Uterus (tissue), 4 donors: ENCODE results near the gene ADAP1. TPM values are rescaled to one million over a fixed set of nuclear protein-coding genes. Genes with fewer than 3 reads are reported as not detected.

Experiments
- DNase-seq, 2 donors: peaks; one replicate each; pipeline ENCODE4 v3.0.0-alpha.2; 2019 to 2020
- H3K27ac ChIP-seq, 2 donors: fragments of 200-600 bp; sonication (generic); 1 replicate in 1 of 2; 2 replicates in 1 of 2; pipeline ENCODE4 v1.5.1; 2016 to 2018
- H3K27me3 ChIP-seq, 2 donors: fragments of 200-600 bp; sonication (generic); one replicate each; pipeline ENCODE4 v1.5.1; 2018 to 2019; ENCODE audit warnings: control low read depth in 1 of 2
- H3K36me3 ChIP-seq, 2 donors: fragments of 200-600 bp; sonication (generic); one replicate each; pipeline ENCODE4 v1.5.1; 2019; ENCODE audit warnings: control low read depth in 1 of 2
- H3K4me1 ChIP-seq, 2 donors: fragments of 200-600 bp; sonication (generic); one replicate each; pipeline ENCODE4 v1.5.1; 2018 to 2019; ENCODE audit warnings: control low read depth in 1 of 2
- H3K4me3 ChIP-seq, 2 donors: fragments of 200-600 bp; sonication (generic); 1 replicate in 1 of 2; 2 replicates in 1 of 2; pipeline ENCODE4 v1.5.1; 2018 to 2019; ENCODE audit warnings: mild to moderate bottlenecking in 1 of 2
- H3K9me3 ChIP-seq, 2 donors: fragments of 200-600 bp; sonication (generic); one replicate each; pipeline ENCODE4 v1.5.1; 2019; ENCODE audit warnings: control low read depth in 1 of 2
- POLR2A ChIP-seq, 2 donors: fragments of 450-650 bp; IDR thresholded peaks; one replicate each; pipeline ENCODE4 v1.6.1; 2016; ENCODE audit warnings: antibody characterized with exemption in 2 of 2, mild to moderate bottlenecking in 1 of 2, moderate library complexity in 1 of 2
- intact Hi-C: fragments of 100-400 bp; cut with DNase I; formaldehyde crosslinking; loops from one replicate; pipeline ENCODE4 v1.15.1; 2023; ENCODE audit warnings: low total_unique reads
- total RNA-seq, 4 donors: library from RNA; depleted of rRNA in 3 of 4; stranded (reverse); fragments of >200 nt in 3 of 4; gene quantifications; one replicate each; pipeline versions ENCODE4 v1.1.0 to v1.2.4, GENCODE V29; 2014 to 2023
- TF ChIP-seq, protein P1 (sequence below), 4 experiments: fragments of 200-600 bp in 2 of 4; fragments of 450-650 bp in 2 of 4; sonication (generic) in 2 of 4; IDR thresholded peaks; one replicate each; pipeline ENCODE4 v1.5.1; 2016 to 2019; ENCODE audit warnings: antibody characterized with exemption in 4 of 4, mild to moderate bottlenecking in 2 of 4, moderate library complexity in 1 of 4
- donor health status: DM: yes; HTN: yes; CAD: no.

ADAP1 gene
- total RNA-seq, 4 donors from 2014 or later, result 3.2 to 17.4 (median 10.9) TPM

DNA sequence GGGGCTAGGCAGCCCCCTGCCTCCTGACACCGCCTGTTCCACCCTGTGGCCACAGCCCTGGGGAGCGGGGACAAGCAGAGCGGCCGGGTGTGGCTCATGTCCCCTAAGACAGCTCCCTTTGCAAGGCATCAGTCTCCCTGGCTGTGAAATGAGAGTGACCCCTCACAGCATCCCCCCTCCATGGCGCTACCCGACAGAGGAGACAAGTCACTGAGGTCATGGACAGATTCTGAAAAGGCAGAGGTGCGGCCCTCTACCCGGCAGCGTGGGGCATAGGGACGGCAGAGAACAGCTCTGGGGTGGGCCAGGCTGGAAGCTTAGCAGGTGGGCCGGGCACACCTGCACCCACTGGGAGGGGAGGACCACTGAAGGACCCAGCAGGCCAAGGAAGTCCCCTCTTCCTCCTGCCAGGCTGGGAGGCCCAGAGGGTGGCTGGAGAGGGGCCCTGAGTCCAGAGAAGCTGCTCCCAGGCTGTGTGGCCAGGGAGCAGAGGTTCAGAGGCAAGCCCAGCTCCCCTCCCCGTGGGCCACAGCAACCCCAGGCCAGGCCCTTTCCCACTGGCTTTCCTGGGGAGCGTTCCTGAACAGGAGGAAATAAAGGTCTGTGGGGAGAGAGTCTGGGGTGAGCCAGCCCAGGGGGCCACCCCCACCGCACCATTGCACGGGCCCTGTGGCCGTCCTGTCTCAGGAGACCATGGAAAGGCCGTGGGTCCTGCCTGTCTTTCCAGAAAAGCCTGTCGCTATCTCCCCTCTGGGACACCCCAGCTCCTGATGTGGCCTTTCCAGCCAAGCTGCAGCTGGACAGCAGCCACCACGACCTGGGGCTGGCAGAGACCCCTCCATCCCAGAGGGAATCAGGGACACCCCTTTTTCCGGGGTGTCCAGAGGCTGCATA lies 1.7 kb downstream of the ADAP1 start:
- DNase-seq, result peak in 1 of 2 donors; percentile 12
- no peak overlapping the region for H3K27ac ChIP-seq
- peaks cover 0 to 3% of the 10 kb centered on the region in 2 donors for H3K27me3 ChIP-seq
- no peaks in the 10 kb centered on the region for H3K36me3 ChIP-seq
- peaks cover 0 to 9% of the 10 kb centered on the region in 2 donors for H3K4me1 ChIP-seq
- H3K4me3 ChIP-seq, result no peak overlapping the region
- intact Hi-C loops, result no loop called here
- no peaks in the 10 kb centered on the region for H3K9me3 ChIP-seq
- TF ChIP-seq, protein P1, sequence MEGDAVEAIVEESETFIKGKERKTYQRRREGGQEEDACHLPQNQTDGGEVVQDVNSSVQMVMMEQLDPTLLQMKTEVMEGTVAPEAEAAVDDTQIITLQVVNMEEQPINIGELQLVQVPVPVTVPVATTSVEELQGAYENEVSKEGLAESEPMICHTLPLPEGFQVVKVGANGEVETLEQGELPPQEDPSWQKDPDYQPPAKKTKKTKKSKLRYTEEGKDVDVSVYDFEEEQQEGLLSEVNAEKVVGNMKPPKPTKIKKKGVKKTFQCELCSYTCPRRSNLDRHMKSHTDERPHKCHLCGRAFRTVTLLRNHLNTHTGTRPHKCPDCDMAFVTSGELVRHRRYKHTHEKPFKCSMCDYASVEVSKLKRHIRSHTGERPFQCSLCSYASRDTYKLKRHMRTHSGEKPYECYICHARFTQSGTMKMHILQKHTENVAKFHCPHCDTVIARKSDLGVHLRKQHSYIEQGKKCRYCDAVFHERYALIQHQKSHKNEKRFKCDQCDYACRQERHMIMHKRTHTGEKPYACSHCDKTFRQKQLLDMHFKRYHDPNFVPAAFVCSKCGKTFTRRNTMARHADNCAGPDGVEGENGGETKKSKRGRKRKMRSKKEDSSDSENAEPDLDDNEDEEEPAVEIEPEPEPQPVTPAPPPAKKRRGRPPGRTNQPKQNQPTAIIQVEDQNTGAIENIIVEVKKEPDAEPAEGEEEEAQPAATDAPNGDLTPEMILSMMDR (IDR thresholded peaks at IDR 0.05), result no peak
- TF ChIP-seq POLR2A (IDR thresholded peaks at IDR 0.05), result no peak

DNA sequence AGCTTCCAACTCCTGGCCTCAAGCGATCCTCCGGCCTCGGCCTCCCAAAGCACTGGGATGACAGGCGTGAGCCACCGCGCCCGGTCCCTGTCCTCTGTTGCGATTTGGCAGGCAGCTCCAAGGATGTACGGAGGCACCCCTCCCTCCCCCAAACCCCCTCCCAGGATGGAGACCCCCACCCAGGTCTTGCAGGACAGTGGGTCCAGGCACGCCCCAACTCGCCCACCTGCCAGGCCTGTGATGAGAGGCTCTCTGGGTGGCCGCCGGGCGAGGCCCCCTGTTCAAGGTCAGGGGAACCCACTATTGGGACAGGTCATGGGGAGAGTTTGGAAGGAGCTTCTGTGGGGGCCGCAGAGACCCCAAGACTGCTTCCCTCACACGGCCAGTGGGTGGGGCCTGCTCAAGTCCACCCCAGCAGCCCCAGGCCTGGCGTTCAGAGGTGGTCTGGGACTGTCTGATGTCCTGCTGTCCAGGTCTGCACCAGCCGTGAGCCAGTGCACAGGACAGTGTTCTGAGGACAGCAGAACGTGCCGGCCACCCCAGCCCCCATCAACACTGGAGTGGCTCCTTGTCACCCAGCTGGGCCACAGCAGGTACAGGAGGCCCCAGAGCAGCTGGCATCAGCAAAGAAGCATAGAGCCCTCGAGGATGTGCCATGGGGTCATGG lies 2.5 kb downstream of the ADAP1 start:
- Histone ChIP-seq H3K4me1 (peaks cover 0 to 9% of the 10 kb centered on the region in 2 donors), H3K36me3 (no peaks in the 10 kb centered on the region), H3K4me3 (no peak overlapping the region), H3K27ac (no peak overlapping the region), H3K27me3 (peaks cover 0 to 3% of the 10 kb centered on the region in 2 donors), H3K9me3 (no peaks in the 10 kb centered on the region)
- peak in 1 of 2 donors; percentile 11 for DNase-seq
- intact Hi-C loops, result no loop called here
- TF ChIP-seq, protein P1 (IDR thresholded peaks at IDR 0.05), result no peak
- TF ChIP-seq POLR2A (IDR thresholded peaks at IDR 0.05), result no peak

DNA sequence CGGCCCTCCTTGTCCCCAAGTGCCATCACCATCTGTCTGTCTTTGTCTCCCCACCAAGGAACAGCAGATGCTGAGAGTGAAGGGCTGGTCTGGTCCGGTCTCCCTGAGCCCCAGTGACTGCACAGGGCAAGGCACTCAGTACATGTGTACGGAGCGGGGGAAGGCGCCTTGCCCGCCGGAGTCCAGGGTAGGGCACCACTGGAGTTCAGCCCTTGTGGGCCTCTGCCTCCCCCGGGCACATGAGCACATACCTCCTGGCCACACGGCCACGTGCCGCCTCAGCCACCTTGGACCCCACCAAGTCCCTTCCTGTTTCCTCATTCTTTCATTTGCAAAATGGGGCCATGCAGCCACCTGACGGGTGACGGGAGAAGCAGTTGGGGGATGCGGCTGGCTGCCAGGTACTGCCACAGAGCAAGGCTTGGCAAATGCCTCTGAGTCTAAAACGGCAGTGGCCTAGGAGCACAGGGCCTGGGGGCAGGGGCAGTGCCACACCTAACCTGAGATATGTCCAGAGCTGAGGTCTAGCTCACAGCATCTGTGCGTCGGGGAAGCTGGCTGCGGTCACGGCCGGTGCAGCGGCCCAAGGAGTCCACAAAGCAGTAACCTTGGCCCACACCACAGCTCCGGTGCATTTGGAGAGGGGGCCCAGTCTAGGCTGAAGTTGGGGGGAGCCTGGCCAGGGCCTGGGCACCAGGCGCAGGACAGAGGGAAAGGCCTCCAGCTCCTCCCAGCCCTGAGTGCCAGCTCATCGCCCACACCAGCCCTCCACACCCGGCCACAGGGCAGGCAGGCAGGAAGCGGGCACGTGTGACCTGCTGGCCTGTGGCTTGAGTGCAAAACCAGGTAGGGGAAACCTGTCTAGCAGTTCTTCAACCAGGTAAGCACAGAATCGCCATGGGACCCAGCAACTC lies 5.2 kb downstream of the ADAP1 start:
- DNase-seq, result no peak
- Histone ChIP-seq H3K4me1 (peaks cover 0 to 9% of the 10 kb centered on the region in 2 donors), H3K36me3 (no peaks in the 10 kb centered on the region), H3K27me3 (peaks cover 0 to 3% of the 10 kb centered on the region in 2 donors), H3K27ac (no peak overlapping the region), H3K9me3 (no peaks in the 10 kb centered on the region), H3K4me3 (no peak overlapping the region)
- intact Hi-C loops, result no loop called here
- no peak for TF ChIP-seq POLR2A (IDR thresholded peaks at IDR 0.05)
- TF ChIP-seq, protein P1 (IDR thresholded peaks at IDR 0.05), result no peak

DNA sequence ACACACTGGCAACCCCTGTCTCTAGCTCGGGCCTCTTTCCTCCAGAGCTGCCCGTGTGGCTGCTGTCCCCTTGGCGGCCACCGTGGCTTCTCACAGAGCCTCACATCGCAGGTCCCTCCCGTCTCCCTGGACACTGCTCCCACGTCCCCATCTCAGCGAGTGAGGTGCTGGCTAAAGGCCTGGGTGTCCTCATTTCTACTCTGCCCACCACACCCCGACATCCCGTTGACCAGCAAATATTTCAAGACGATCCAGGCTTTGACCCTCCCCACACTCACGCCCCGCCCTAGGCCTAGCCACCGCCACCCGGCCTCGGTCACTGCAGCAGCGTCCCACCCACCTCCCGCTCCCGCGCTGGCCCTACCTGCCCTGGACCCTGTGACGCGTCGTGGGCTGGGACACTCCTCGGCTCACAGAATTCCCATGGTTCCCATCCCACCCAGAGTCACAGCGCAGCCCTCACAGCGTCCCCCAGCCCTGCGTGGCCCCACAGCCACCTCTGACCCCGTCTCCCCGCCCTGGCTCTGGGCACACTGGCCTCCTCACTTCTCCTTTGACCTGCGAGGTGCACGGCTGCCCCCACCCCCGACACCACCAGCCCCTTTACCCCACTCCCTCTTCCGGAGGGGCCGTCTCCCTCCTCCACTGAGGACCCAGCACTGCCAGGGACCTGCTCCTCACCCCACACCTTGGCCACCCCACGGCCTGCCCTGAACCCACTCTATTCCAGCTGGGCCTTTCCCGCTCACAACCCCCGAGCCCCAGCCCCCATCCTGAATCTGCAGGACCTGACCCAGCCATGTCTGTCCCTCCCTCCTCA lies 6.9 kb downstream of the ADAP1 start:
- TF ChIP-seq, protein P1 (IDR thresholded peaks at IDR 0.05), result no peak
- no peak for TF ChIP-seq POLR2A (IDR thresholded peaks at IDR 0.05)
- intact Hi-C loops, result no loop called here
- Histone ChIP-seq H3K4me3 (no peak overlapping the region), H3K36me3 (no peaks in the 10 kb centered on the region), H3K27ac (no peak overlapping the region), H3K27me3 (no peaks in the 10 kb centered on the region), H3K9me3 (no peaks in the 10 kb centered on the region), H3K4me1 (no peaks in the 10 kb centered on the region)
- DNase-seq, result no peak
